SK-N-SH (cell line): ENCODE data around the gene KIF9. TPM values are rescaled to one million over a fixed set of nuclear protein-coding genes. Genes with fewer than 3 reads are reported as not detected.

Experiments
- CTCF ChIA-PET: fragments of 300-600, 350-600 bp; formaldehyde crosslinking; extraction: SDS; loops from one replicate; lab custom pipeline; 2021; lab: Yijun Ruan, JAX
- POLR2A ChIA-PET: fragments of 350-600 bp; sonication (Branson Sonifier 250); formaldehyde crosslinking; extraction: SDS; loops from one replicate; lab custom pipeline; 2020; ENCODE audit warnings: antibody characterized with exemption, inconsistent platforms; lab: Yijun Ruan, JAX
- DNase-seq: peaks from one replicate; pipeline ENCODE4 v3.0.0; 2012
- H2AFZ ChIP-seq: fragments of 200-600 bp; sonication (generic); 2 replicates; pipeline ENCODE4 v1.8.1; 2016; ENCODE audit warnings: antibody characterized with exemption, mild to moderate bottlenecking, low read depth
- H3F3A ChIP-seq: fragments of 200-600 bp; sonication (generic); replicated peaks from 2 replicates; pipeline ENCODE3; 2016; ENCODE audit warnings: antibody characterized with exemption, mild to moderate bottlenecking; ENCODE audit not compliant: insufficient read depth
- H3K27ac ChIP-seq, 2 experiments: fragments of 200-500 bp in 1 of 2; fragments of 200-600 bp in 1 of 2; sonication (Bioruptor generic) in 1 of 2; sonication (generic), shearing (Covaris generic) in 1 of 2; 2 replicates each; pipeline versions ENCODE4 v1.5.1 to v1.6.1; 2014 to 2016; ENCODE audit warnings: low read depth in 2 of 2, inconsistent platforms in 1 of 2, low read length in 1 of 2, mild to moderate bottlenecking in 1 of 2, mixed read lengths in 1 of 2
- H3K27me3 ChIP-seq: fragments of 200-600 bp; sonication (generic), shearing (Covaris generic); 2 replicates; pipeline ENCODE4 v1.6.1; 2016; ENCODE audit warnings: mixed run types; ENCODE audit not compliant: insufficient read depth
- H3K36me3 ChIP-seq, 2 experiments: fragments of 200-500 bp in 1 of 2; fragments of 200-600 bp in 1 of 2; sonication (Bioruptor generic) in 1 of 2; sonication (generic) in 1 of 2; replicated peaks in 1 of 2; 2 replicates each; pipeline versions ENCODE3 to v1.5.1; 2014 to 2016; ENCODE audit warnings: low read length in 1 of 2, mild to moderate bottlenecking in 1 of 2; ENCODE audit not compliant: insufficient read depth in 2 of 2, control insufficient read depth in 1 of 2
- H3K4me1 ChIP-seq, 2 experiments: fragments of 200-500 bp in 1 of 2; fragments of 200-600 bp in 1 of 2; sonication (Bioruptor generic) in 1 of 2; sonication (generic), shearing (Covaris generic) in 1 of 2; 2 replicates each; pipeline versions ENCODE4 v1.5.1 to v1.6.1; 2014 to 2016; ENCODE audit warnings: low read depth in 1 of 2, low read length in 1 of 2, mixed run types in 1 of 2; ENCODE audit not compliant: insufficient read depth in 2 of 2, control insufficient read depth in 1 of 2
- H3K4me2 ChIP-seq: fragments of 200-600 bp; sonication (generic), shearing (Covaris generic); 2 replicates; pipeline ENCODE4 v1.6.1; 2017; ENCODE audit warnings: mixed run types
- H3K4me3 ChIP-seq, 2 experiments: fragments of 200-500 bp in 1 of 2; fragments of 200-600 bp in 1 of 2; sonication (Bioruptor generic) in 1 of 2; sonication (generic), shearing (Covaris generic) in 1 of 2; 2 replicates each; pipeline versions ENCODE4 v1.5.1 to v1.8.1; 2014 to 2016; ENCODE audit warnings: low read depth in 2 of 2, inconsistent platforms in 1 of 2, low read length in 1 of 2, mild to moderate bottlenecking in 1 of 2, mixed read lengths in 1 of 2, moderate library complexity in 1 of 2
- H3K79me2 ChIP-seq: fragments of 200-600 bp; sonication (generic); 2 replicates; pipeline ENCODE4 v1.8.1; 2017; ENCODE audit warnings: mild to moderate bottlenecking; ENCODE audit not compliant: insufficient read depth
- H3K9ac ChIP-seq: fragments of 200-600 bp; sonication (generic); 2 replicates; pipeline ENCODE4 v1.6.1; 2017; ENCODE audit warnings: mixed run types
- H3K9me2 ChIP-seq: fragments of 200-600 bp; sonication (generic); 2 replicates; pipeline ENCODE4 v1.6.1; 2017; ENCODE audit warnings: mixed run types
- H3K9me3 ChIP-seq: fragments of 200-600 bp; sonication (generic); 2 replicates; pipeline ENCODE4 v1.6.1; 2017; ENCODE audit warnings: mixed run types, mild to moderate bottlenecking, moderate library complexity
- H4K20me1 ChIP-seq: fragments of 200-600 bp; sonication (generic); 2 replicates; pipeline ENCODE4 v1.6.1; 2017; ENCODE audit warnings: mild to moderate bottlenecking, mixed run types; ENCODE audit not compliant: insufficient read depth
- CHD2 ChIP-seq: fragments of 150-350 bp; IDR thresholded peaks from 2 replicates; pipeline ENCODE4 v1.6.1; 2018; ENCODE audit warnings: low read length; ENCODE audit not compliant: partially characterized antibody
- ELF1 ChIP-seq: IDR thresholded peaks from 2 replicates; pipeline ENCODE4 v1.4.0; 2012
- FOSL2 ChIP-seq: IDR thresholded peaks from 2 replicates; pipeline ENCODE4 v1.4.0; 2012; ENCODE audit warnings: low read depth, mild to moderate bottlenecking, moderate library complexity, borderline replicate concordance
- FOXJ3 ChIP-seq: sonication (generic); formaldehyde crosslinking; IDR thresholded peaks from 2 replicates; pipeline ENCODE4 v1.5.1; 2020; ENCODE audit warnings: mild to moderate bottlenecking, missing genetic modification reagents
- FOXM1 ChIP-seq: IDR thresholded peaks from 2 replicates; pipeline ENCODE4 v1.4.0; 2012; ENCODE audit warnings: low read depth, mild to moderate bottlenecking
- GATA2 ChIP-seq: sonication (generic); formaldehyde crosslinking; IDR thresholded peaks from 2 replicates; pipeline ENCODE4 v1.5.0; 2020; ENCODE audit warnings: mild to moderate bottlenecking, missing genetic modification reagents
- JUND ChIP-seq: IDR thresholded peaks from 2 replicates; pipeline ENCODE4 v1.4.0; 2012
- MAX ChIP-seq: IDR thresholded peaks from 2 replicates; pipeline ENCODE4 v1.4.0; 2012; ENCODE audit warnings: low read depth
- MXI1 ChIP-seq: IDR thresholded peaks from 2 replicates; pipeline ENCODE4 v1.6.1; 2012; ENCODE audit warnings: mild to moderate bottlenecking, low read depth, low read length, improper control_type of control experiment
- NFIC ChIP-seq: IDR thresholded peaks from 2 replicates; pipeline ENCODE4 v1.4.0; 2012; ENCODE audit warnings: borderline replicate concordance
- PBX3 ChIP-seq: IDR thresholded peaks from 2 replicates; pipeline ENCODE4; 2012
- POLR2AphosphoS5 ChIP-seq: IDR thresholded peaks from 2 replicates; pipeline ENCODE4 v1.6.1; 2012; ENCODE audit warnings: low read depth, low read length
- RCOR1 ChIP-seq: fragments of 150-350 bp; IDR thresholded peaks from 2 replicates; pipeline ENCODE4 v1.6.1; 2017; ENCODE audit warnings: antibody characterized with exemption, low read length
- REST ChIP-seq: IDR thresholded peaks from 2 replicates; pipeline ENCODE4 v1.6.1; 2012; ENCODE audit warnings: mild to moderate bottlenecking, low read depth, low read length, moderate library complexity
- SIN3A ChIP-seq: IDR thresholded peaks from 2 replicates; pipeline ENCODE4 v1.6.1; 2012; ENCODE audit warnings: low read depth, mild to moderate bottlenecking, low read length, moderate library complexity, borderline replicate concordance
- TAF1 ChIP-seq: IDR thresholded peaks from 2 replicates; pipeline ENCODE4 v1.6.1; 2012; ENCODE audit warnings: low read depth, mild to moderate bottlenecking, low read length, moderate library complexity, borderline replicate concordance
- TCF12 ChIP-seq: IDR thresholded peaks from 2 replicates; pipeline ENCODE4 v1.4.0; 2012
- TEAD4 ChIP-seq: IDR thresholded peaks from 2 replicates; pipeline ENCODE4 v1.4.0; 2012; ENCODE audit warnings: mild to moderate bottlenecking, borderline replicate concordance; ENCODE audit not compliant: insufficient read depth
- USF2 ChIP-seq: fragments of 150-350 bp; IDR thresholded peaks from 2 replicates; pipeline ENCODE4 v1.6.1; 2017; ENCODE audit warnings: antibody characterized with exemption, low read length, low read depth, borderline replicate concordance
- WGBS: methylation state at CpG from one replicate; pipeline ENCODE4 v1.1.6; 2017; ENCODE audit warnings: low lambda C conversion rate; 5-methylcytosine and 5-hydroxymethylcytosine counted together
- polyA plus RNA-seq, 3 experiments: library from polyadenylated mRNA; depleted of rRNA; stranded (reverse); fragments of >200 nt; gene quantifications; 2 replicates each; pipeline ENCODE4 v1.2.3, GENCODE V29; 2012
- TF ChIP-seq, protein P1 (sequence below): IDR thresholded peaks from 2 replicates; pipeline ENCODE4 v1.4.0; 2012; ENCODE audit warnings: low read depth, borderline replicate concordance
- TF ChIP-seq, protein P2 (sequence below): IDR thresholded peaks from 2 replicates; pipeline ENCODE4 v1.4.0; 2012; ENCODE audit warnings: low read depth, borderline replicate concordance

The KIF9 gene
- polyA plus RNA-seq, 1 of the 3 experiments (the other 2 are of a cell fraction) = 31.8 TPM

- Histone ChIP-seq H3K9ac (no peak overlapping the region), H3K9me3 (no peaks in the 10 kb centered on the region), H3K79me2 (no peaks in the 10 kb centered on the region)
- TF ChIP-seq USF2 = no peak
- no peak for TF ChIP-seq JUND
- no peak for TF ChIP-seq FOSL2
- TF ChIP-seq REST = no peak
- TF ChIP-seq RCOR1 = no peak
- TF ChIP-seq ELF1 = no peak
- TF ChIP-seq TAF1 = no peak
- TF ChIP-seq PBX3 = no peak; the same call in 1 of the 2 replicates
- TF ChIP-seq CHD2 = no peak
- TF ChIP-seq, all 33 proteins: peak for 0
- no peak for DNase-seq
- Histone ChIP-seq H3K36me3 (no peaks in the 10 kb centered on the region), H3K4me1 (no peaks in the 10 kb centered on the region), H3K4me2 (no peak overlapping the region), H3K4me3 (no peak overlapping the region), H3F3A (no peaks in the 10 kb centered on the region), H3K27ac (no peak overlapping the region), H2AFZ (no peak overlapping the region), H3K27me3 (no peaks in the 10 kb centered on the region), H4K20me1 (no peaks in the 10 kb centered on the region), H3K9me2 (no peaks in the 10 kb centered on the region)
- ChIA-PET POLR2A (interaction anchor here (0.6 kb wide), 1 partner anchor 85 kb away, joined by 6 read pairs; no protein-coding TSS in a partner anchor), CTCF (interaction anchor here (1.0 kb wide), 1 partner anchor 167 kb away, joined by 3 read pairs; no protein-coding TSS in a partner anchor)
- WGBS = 94% methylated on average over 3 of the region's 3 CpGs
Observed at GRCh38 chr3:47238017-47238416, 44.6 kb downstream of the KIF9 start.

DNA sequence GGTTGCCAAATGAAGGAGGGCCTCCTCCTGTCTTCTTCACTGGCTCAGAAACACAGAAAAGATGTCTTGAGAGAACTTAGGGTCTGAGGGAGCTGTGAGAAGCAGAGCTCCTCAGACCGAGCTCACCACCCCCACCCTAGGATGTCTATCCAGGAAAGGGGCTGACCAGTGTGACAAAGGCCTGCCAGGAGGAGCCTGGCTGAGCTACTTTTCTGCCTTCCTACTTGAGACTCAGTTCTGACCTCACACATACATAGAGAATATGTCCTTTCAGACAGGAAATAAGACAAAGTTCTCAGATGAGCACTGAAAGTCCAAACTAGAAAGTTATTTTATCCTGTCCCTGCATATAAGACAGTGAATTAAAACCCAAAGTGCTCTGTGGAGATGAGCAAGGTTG, 54.5 kb downstream of the KIF9 start:
- ChIA-PET CTCF (no interaction called here), POLR2A (no interaction called here)
- Histone ChIP-seq H3K27ac (no peak overlapping the region), H3K79me2 (no peaks in the 10 kb centered on the region), H3K9me2 (no peaks in the 10 kb centered on the region), H3K36me3 (no peaks in the 10 kb centered on the region), H3K4me3 (no peak overlapping the region), H3K4me1 (no peaks in the 10 kb centered on the region), H3K9me3 (no peaks in the 10 kb centered on the region), H3K4me2 (no peak overlapping the region), H3K27me3 (no peaks in the 10 kb centered on the region), H3K9ac (no peak overlapping the region), H3F3A (no peaks in the 10 kb centered on the region), H2AFZ (no peak overlapping the region), H4K20me1 (no peaks in the 10 kb centered on the region)
- no peak for DNase-seq
- no CpG with 5 or more reads among the region's 1 CpG for WGBS
- TF ChIP-seq TCF12 (no peak), JUND (no peak), MXI1 (no peak), FOXJ3 (CRISPR knock-in tag) (no peak), TEAD4 (no peak), NFIC (no peak), MAX (no peak), POLR2AphosphoS5 (no peak), TAF1 (no peak), SIN3A (no peak), GATA2 (no peak), FOXM1 (no peak)
- TF ChIP-seq, protein P1, sequence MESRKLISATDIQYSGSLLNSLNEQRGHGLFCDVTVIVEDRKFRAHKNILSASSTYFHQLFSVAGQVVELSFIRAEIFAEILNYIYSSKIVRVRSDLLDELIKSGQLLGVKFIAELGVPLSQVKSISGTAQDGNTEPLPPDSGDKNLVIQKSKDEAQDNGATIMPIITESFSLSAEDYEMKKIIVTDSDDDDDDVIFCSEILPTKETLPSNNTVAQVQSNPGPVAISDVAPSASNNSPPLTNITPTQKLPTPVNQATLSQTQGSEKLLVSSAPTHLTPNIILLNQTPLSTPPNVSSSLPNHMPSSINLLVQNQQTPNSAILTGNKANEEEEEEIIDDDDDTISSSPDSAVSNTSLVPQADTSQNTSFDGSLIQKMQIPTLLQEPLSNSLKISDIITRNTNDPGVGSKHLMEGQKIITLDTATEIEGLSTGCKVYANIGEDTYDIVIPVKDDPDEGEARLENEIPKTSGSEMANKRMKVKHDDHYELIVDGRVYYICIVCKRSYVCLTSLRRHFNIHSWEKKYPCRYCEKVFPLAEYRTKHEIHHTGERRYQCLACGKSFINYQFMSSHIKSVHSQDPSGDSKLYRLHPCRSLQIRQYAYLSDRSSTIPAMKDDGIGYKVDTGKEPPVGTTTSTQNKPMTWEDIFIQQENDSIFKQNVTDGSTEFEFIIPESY = no peak
- TF ChIP-seq, protein P2, sequence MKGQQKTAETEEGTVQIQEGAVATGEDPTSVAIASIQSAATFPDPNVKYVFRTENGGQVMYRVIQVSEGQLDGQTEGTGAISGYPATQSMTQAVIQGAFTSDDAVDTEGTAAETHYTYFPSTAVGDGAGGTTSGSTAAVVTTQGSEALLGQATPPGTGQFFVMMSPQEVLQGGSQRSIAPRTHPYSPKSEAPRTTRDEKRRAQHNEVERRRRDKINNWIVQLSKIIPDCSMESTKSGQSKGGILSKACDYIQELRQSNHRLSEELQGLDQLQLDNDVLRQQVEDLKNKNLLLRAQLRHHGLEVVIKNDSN = no peak
